DND-41 (cell line): Measurements from ENCODE around the gene ZFHX3.
A peak's percentile ranks its signal among the peaks of the same experiment; 100 is the strongest.

ENCODE experiments used
- ATAC-seq: fragments of 200-7000 bp; cut with Tn5 transposase; 3 replicates; pipeline ENCODE4 v1.9.1; 2021; ENCODE audit warnings: low read depth; ENCODE audit not compliant: insufficient read depth
- DNase-seq: peaks from one replicate; pipeline ENCODE4 v3.0.0-alpha.2; 2020
- H2AFZ ChIP-seq: 2 replicates; pipeline ENCODE4 v1.6.0; 2012; ENCODE audit warnings: low read depth, low read length
- H3K27ac ChIP-seq: 2 replicates; pipeline ENCODE4 v1.5.1; 2012; ENCODE audit warnings: low read length, inconsistent platforms
- H3K27me3 ChIP-seq: fragments of 200-600 bp; sonication (generic); 2 replicates; pipeline ENCODE4 v1.6.0; 2012; ENCODE audit warnings: low read length, mild to moderate bottlenecking, inconsistent platforms; ENCODE audit not compliant: insufficient read depth, poor library complexity
- H3K36me3 ChIP-seq: 2 replicates; pipeline ENCODE4 v1.5.1; 2012; ENCODE audit warnings: low read length, inconsistent platforms; ENCODE audit not compliant: insufficient read depth
- H3K4me1 ChIP-seq: 2 replicates; pipeline ENCODE4 v1.5.1; 2012; ENCODE audit warnings: mild to moderate bottlenecking, low read length; ENCODE audit not compliant: insufficient read depth
- H3K4me2 ChIP-seq: 2 replicates; pipeline ENCODE4 v1.6.0; 2012; ENCODE audit warnings: mild to moderate bottlenecking, moderate library complexity, low read length, inconsistent platforms; ENCODE audit not compliant: insufficient read depth
- H3K4me3 ChIP-seq, 2 experiments: fragments of 200-600 bp in 1 of 2; shearing (Covaris generic) in 1 of 2; 2 replicates each; pipeline ENCODE4 v1.5.1; 2012 to 2016; ENCODE audit warnings: inconsistent platforms in 2 of 2, low read length in 2 of 2, mild to moderate bottlenecking in 2 of 2, low read depth in 1 of 2, moderate library complexity in 1 of 2
- H3K79me2 ChIP-seq: 2 replicates; pipeline ENCODE4 v1.6.0; 2012; ENCODE audit warnings: low read length, inconsistent platforms; ENCODE audit not compliant: insufficient read depth
- H3K9ac ChIP-seq: 2 replicates; pipeline ENCODE4 v1.6.0; 2012; ENCODE audit warnings: low read depth, mild to moderate bottlenecking, inconsistent platforms, low read length, moderate library complexity
- H3K9me3 ChIP-seq: 2 replicates; pipeline ENCODE4 v1.5.1; 2012; ENCODE audit warnings: low read length, moderate library complexity, mild to moderate bottlenecking, inconsistent platforms; ENCODE audit not compliant: insufficient read depth, severe bottlenecking
- H4K20me1 ChIP-seq: 2 replicates; pipeline ENCODE4 v1.6.0; 2012; ENCODE audit warnings: low read length; ENCODE audit not compliant: insufficient read depth
- EZH2 ChIP-seq: IDR thresholded peaks from 3 replicates; pipeline ENCODE4 v1.6.1; 2012; ENCODE audit warnings: borderline replicate concordance, low read depth, mild to moderate bottlenecking, moderate library complexity, low read length, inconsistent platforms; ENCODE audit not compliant: severe bottlenecking
- TF ChIP-seq, protein P1 (sequence below): IDR thresholded peaks from 2 replicates; pipeline ENCODE4 v1.5.1; 2012; ENCODE audit warnings: borderline replicate concordance, low read length, moderate library complexity, mild to moderate bottlenecking; ENCODE audit not compliant: poor library complexity, severe bottlenecking; ENCODE audit errors: extremely low read depth

The ZFHX3 gene

DNA sequence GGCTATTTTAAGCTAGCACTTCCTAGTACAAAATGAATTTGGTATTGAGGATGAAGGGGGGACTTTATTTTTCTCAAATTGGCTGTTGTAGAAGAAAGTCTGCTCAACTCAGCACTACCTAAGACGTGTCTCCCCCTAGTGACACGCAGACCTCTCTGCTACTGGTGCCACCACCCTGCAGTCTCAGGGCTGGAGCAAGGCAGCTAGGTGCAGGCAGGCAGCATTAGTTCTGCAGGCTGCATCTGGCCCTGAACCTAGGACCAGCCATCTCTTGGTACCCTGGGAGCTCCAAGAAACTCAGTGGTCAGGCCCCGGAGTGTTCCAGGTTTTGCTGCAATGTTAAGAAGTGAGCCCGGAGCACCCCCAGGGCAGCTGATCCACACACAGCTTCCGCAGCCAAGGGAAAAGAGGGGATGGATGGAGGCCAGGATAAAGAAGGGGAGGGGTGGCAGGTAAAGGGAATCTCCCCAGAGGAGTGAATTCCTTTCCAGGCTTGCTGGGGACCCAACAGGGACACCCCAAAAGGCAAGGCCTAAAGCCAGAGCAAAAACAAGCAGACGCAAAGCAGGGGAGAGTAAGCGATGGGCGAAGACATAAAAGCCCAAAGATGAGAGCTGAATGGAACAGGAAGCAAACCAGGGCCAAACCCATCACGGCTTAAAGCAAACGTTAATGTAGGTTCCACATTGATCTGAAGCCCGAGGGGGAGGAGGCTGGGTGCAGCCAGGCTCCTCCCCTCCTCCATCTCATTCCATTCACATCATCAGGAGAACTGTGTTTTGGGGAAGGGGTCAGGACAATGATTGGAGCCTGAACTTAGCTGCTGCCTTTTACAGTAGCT, 200.5 kb downstream of the ZFHX3 start:
- no peak overlapping the region for H3K4me3 ChIP-seq
- no peak overlapping the region for H3K27ac ChIP-seq
- H2AFZ ChIP-seq: no peak overlapping the region
- TF ChIP-seq, protein P1, sequence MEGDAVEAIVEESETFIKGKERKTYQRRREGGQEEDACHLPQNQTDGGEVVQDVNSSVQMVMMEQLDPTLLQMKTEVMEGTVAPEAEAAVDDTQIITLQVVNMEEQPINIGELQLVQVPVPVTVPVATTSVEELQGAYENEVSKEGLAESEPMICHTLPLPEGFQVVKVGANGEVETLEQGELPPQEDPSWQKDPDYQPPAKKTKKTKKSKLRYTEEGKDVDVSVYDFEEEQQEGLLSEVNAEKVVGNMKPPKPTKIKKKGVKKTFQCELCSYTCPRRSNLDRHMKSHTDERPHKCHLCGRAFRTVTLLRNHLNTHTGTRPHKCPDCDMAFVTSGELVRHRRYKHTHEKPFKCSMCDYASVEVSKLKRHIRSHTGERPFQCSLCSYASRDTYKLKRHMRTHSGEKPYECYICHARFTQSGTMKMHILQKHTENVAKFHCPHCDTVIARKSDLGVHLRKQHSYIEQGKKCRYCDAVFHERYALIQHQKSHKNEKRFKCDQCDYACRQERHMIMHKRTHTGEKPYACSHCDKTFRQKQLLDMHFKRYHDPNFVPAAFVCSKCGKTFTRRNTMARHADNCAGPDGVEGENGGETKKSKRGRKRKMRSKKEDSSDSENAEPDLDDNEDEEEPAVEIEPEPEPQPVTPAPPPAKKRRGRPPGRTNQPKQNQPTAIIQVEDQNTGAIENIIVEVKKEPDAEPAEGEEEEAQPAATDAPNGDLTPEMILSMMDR: peak; percentile 70
- TF ChIP-seq EZH2: no peak
- DNase-seq (peak; percentile 41), ATAC-seq (peak; percentile 76; the same call in 2 of the 3 replicates)
- H3K4me2 ChIP-seq: no peak overlapping the region
- no peaks in the 10 kb centered on the region for H3K36me3 ChIP-seq
- no peaks in the 10 kb centered on the region for H3K9me3 ChIP-seq
- no peaks in the 10 kb centered on the region for H3K79me2 ChIP-seq
- H3K27me3 ChIP-seq: no peaks in the 10 kb centered on the region
- H4K20me1 ChIP-seq: no peaks in the 10 kb centered on the region
- no peak overlapping the region for H3K9ac ChIP-seq
- H3K4me1 ChIP-seq: peaks cover 26% of the 10 kb centered on the region

DNA sequence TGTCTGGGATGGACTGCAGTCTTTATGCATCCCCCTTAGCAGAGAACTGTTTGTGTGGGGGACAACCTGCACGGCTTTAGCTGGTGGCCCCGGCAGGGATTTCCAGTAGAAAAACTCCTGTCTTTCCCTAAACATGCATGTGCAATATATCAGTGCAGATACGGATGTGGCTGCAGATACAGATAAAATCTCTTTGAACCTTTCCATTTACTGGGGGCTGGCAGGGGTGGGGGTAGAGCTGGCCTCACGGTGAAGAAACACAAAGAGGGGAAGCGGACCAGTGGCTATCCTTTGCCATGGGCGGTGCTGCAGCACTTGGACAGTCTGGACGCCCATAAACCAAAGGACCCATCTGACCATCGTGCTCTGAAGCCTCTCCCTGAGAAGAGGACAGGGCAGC, 201.3 kb downstream of the ZFHX3 start:
- H3K4me1 ChIP-seq: peaks cover 26% of the 10 kb centered on the region
- H3K9me3 ChIP-seq: no peaks in the 10 kb centered on the region
- H3K4me2 ChIP-seq: no peak overlapping the region
- H3K4me3 ChIP-seq: no peak overlapping the region
- no peak for ATAC-seq
- no peak for DNase-seq
- no peaks in the 10 kb centered on the region for H3K36me3 ChIP-seq
- no peaks in the 10 kb centered on the region for H3K27me3 ChIP-seq
- H2AFZ ChIP-seq: no peak overlapping the region
- H3K27ac ChIP-seq: no peak overlapping the region
- no peaks in the 10 kb centered on the region for H4K20me1 ChIP-seq
- H3K9ac ChIP-seq: no peak overlapping the region
- no peaks in the 10 kb centered on the region for H3K79me2 ChIP-seq
- TF ChIP-seq, protein P1: no peak
- no peak for TF ChIP-seq EZH2

DNA sequence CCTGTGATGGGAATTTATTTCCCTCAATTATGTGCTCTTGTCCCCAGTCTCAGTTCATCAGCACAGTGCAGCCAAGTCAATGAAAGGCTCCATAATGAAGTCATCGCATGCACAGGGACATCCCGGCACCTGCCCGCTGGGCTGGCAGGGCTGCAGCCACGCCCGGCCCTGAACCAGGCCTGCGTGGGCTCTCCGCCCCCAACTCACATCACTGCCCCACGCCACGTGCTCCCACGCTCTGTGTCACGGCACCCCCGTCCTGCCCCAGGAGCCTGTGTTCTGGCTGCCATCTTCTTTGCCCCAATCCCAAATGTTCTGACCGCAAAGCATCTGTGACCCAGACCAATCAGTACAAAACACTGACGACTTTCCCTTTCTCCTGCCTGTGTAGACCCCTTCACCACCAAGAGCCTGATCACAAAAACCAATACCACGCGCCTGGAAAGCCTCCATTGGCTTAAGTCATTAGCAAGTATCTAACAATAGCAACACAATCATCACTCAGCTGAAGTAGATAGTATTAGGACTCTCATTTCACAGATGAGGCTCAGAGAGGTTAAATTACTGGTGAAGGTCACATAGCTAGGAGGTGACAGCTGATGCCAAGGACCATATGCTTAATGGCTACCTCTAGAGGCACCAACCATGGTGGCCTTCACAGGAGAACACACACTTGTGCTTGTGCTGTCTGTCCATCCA, 202.5 kb downstream of the ZFHX3 start:
- Histone ChIP-seq H3K79me2 (no peaks in the 10 kb centered on the region), H3K4me3 (no peak overlapping the region), H3K4me1 (peaks cover 26% of the 10 kb centered on the region)

More for the DNA sequence above, 202.5 kb downstream of the ZFHX3 start:
- no peak overlapping the region for H3K4me2 ChIP-seq
- no peaks in the 10 kb centered on the region for H3K9me3 ChIP-seq
- no peak overlapping the region for H2AFZ ChIP-seq
- DNase-seq (no peak), ATAC-seq (no peak)
- H3K27me3 ChIP-seq: no peaks in the 10 kb centered on the region
- no peaks in the 10 kb centered on the region for H4K20me1 ChIP-seq
- TF ChIP-seq, protein P1: no peak
- no peak for TF ChIP-seq EZH2
- H3K9ac ChIP-seq: no peak overlapping the region
- H3K36me3 ChIP-seq: no peaks in the 10 kb centered on the region
- no peak overlapping the region; the same call in 1 of the 2 replicates for H3K27ac ChIP-seq
